GM21390 (cell line): ENCODE data around the gene RPS6KA4.
"Not testable (repeated sequence)": the region's sequence is repeated elsewhere in the genome, so short reads cannot be mapped to it uniquely, and the experiment has no call there.

ENCODE experiments used
- ATAC-seq: cut with Tn5 transposase; IDR thresholded peaks from one replicate; pipeline ENCODE4 v1.9.1; 2021; ENCODE audit not compliant: unreplicated experiment

RPS6KA4 gene

DNA sequence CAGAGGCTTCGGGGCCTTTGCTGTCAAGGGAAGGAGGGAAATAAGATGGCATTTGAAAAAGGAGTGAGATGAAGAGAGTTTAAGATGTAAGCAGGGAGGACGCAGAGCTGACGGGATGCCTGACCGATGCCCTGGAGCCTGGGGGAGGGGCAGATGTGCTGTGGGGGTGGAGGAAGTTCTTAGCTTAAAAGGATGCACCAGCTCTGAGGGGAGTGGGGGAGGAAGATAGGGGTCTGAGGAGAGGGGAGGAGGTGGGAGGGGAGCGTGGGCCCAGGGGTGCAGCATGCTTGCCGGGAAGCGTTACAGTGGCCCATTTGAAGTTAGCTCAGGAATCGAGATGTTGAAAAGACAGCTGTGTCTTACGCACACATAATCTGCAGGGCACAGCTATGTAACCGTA lies 56.3 kb downstream of the RPS6KA4 start:
- no peak for ATAC-seq

DNA sequence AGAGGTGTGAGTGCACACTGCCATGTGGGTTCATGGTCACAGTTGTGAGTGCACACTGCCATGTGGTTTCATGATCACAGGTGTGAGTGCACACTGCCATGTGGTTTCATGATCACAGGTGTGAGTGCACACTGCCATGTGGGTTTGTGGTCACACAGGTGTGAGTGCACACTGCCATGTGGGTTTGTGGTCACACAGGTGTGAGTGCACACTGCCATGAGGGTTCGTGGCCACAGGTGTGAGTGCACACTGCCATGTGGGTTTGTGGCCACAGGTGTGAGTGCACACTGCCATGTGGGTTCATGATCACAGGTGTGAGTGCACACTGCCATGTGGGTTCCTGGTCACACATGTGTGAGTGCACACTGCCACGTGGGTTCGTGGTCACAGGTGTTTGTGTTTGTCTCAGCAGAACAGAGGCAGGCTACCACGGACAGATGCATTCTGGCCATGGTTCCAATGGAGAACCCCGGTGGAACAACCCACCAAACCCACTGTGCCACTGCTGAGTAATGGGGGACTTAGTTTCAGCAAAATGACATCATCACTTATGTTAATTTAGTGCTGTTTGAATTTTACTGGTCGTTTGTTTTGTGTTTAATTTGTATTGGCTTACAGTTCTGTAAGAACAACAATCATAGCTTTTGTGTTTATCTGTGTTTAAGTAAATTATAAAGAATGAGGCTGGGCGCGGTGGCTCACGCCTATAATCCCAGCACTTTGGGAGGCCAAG lies 57.2 kb downstream of the RPS6KA4 start:
- ATAC-seq, result no peak

DNA sequence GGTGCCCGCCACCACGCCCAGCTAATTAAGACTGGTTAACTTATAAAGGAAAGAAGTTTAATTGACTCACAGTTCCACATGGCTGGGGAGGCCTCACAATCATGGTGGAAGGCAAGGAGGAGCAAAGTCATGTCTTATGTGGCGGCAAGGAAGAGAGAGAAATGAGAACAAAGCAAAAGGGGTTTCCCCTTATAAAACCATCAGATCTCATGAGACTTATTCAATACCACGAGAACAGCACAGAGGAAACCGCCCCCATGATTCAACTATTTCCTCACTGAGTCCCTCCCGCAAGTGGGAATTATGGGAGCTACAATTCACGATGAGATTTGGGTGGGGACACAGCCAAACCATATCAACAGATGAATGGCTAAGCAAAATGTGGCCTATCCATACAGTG lies 59.3 kb downstream of the RPS6KA4 start:
- ATAC-seq, result not testable (repeated sequence)

- no peak for ATAC-seq
These were observed 60.4 kb downstream of the RPS6KA4 start for GRCh38 chr11:64419257-64419790.

GRCh38 chr11:64419818-64420485 lies 61.0 kb downstream of the RPS6KA4 start:
- no peak for ATAC-seq
